ENCODE data around the gene TASOR2.

DNA sequence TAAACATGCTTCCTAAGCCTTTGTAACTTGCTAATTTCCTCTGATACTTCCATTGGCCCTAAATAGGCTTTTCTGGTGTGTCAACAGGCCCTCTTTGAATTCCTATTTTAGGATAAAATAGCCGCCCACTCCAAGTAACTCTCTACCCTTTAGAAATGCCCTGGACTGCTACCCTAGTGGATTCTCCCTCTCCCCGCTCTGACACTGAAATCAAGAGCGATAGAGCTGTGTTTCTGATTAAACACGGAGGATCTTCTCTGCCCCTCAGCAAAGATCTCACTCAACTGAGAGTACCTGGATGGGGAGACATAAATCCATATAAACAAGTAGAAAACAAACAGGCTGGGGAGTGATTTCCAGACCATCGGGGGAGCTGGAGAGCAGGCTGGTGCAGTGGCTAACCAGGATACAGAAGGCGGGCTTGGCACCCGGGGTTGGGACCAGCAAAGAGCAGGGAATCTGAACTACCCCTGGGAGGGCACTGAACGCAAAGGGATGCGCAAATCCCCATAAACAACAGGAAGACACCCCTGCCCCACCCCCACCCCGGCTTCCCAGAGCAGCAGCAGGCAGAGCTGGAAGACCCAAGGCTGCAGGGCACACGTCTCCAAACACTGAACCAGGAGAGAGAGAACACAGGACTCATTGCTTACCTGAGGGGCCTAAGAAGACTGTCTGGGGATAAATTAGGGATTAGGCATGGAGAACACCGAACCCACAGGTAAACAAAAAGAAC is 20.8 kb upstream of the TASOR2 start:
- TF ChIP-seq, protein P1, sequence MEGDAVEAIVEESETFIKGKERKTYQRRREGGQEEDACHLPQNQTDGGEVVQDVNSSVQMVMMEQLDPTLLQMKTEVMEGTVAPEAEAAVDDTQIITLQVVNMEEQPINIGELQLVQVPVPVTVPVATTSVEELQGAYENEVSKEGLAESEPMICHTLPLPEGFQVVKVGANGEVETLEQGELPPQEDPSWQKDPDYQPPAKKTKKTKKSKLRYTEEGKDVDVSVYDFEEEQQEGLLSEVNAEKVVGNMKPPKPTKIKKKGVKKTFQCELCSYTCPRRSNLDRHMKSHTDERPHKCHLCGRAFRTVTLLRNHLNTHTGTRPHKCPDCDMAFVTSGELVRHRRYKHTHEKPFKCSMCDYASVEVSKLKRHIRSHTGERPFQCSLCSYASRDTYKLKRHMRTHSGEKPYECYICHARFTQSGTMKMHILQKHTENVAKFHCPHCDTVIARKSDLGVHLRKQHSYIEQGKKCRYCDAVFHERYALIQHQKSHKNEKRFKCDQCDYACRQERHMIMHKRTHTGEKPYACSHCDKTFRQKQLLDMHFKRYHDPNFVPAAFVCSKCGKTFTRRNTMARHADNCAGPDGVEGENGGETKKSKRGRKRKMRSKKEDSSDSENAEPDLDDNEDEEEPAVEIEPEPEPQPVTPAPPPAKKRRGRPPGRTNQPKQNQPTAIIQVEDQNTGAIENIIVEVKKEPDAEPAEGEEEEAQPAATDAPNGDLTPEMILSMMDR (IDR thresholded peaks at IDR 0.05) = no peak
- TF ChIP-seq, protein P2, sequence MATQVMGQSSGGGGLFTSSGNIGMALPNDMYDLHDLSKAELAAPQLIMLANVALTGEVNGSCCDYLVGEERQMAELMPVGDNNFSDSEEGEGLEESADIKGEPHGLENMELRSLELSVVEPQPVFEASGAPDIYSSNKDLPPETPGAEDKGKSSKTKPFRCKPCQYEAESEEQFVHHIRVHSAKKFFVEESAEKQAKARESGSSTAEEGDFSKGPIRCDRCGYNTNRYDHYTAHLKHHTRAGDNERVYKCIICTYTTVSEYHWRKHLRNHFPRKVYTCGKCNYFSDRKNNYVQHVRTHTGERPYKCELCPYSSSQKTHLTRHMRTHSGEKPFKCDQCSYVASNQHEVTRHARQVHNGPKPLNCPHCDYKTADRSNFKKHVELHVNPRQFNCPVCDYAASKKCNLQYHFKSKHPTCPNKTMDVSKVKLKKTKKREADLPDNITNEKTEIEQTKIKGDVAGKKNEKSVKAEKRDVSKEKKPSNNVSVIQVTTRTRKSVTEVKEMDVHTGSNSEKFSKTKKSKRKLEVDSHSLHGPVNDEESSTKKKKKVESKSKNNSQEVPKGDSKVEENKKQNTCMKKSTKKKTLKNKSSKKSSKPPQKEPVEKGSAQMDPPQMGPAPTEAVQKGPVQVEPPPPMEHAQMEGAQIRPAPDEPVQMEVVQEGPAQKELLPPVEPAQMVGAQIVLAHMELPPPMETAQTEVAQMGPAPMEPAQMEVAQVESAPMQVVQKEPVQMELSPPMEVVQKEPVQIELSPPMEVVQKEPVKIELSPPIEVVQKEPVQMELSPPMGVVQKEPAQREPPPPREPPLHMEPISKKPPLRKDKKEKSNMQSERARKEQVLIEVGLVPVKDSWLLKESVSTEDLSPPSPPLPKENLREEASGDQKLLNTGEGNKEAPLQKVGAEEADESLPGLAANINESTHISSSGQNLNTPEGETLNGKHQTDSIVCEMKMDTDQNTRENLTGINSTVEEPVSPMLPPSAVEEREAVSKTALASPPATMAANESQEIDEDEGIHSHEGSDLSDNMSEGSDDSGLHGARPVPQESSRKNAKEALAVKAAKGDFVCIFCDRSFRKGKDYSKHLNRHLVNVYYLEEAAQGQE (IDR thresholded peaks at IDR 0.05; ENCODE audit: insufficient read depth in 1 of 2, low read depth in 2 of 2, low read length in 1 of 2) = no peak

Measured in Panc1 (cell line).